ENCODE results near the gene PTPA. TPM values are rescaled to one million over a fixed set of nuclear protein-coding genes. Genes with fewer than 3 reads are reported as not detected.

The PTPA gene
- total and polyA plus RNA-seq, 10 of the 15 experiments (the other 5 are each of a cell fraction or from before 2014, with no cell fraction given), result 1.6 to 111 (median 55.1) TPM

GRCh38 chr9:129139993-129140396 lies 28.8 kb downstream of the PTPA start (continued):
- TF ChIP-seq REST (IDR thresholded peaks at IDR 0.05; ENCODE audit: low read depth, low read length) (peak; percentile 36; the same call in 1 of the 2 replicates), ZNF217 (IDR thresholded peaks at IDR 0.05) (peak; percentile 58; the same call in 1 of the 2 replicates), KAT2A (conservative IDR thresholded peaks at IDR 0.05; ENCODE audit: control insufficient read depth, low read depth, low read length) (no peak), YBX1 (IDR thresholded peaks at IDR 0.05) (no peak), IRF4 (IDR thresholded peaks at IDR 0.05; ENCODE audit: low read depth, low read length) (peak; percentile 93), RCOR1 (conservative IDR thresholded peaks at IDR 0.05; ENCODE audit: low read depth, low read length) (no peak; the same call in 1 of the 2 replicates), ZNF622 (IDR thresholded peaks at IDR 0.05) (no peak), IKZF1 (conservative IDR thresholded peaks at IDR 0.05) (peak; percentile 98), SMC3 (IDR thresholded peaks at IDR 0.05; ENCODE audit: borderline replicate concordance, low read length) (no peak), TAF1 (IDR thresholded peaks at IDR 0.05; ENCODE audit: borderline replicate concordance, low read depth, low read length) (peak; percentile 82), ELK1 (IDR thresholded peaks at IDR 0.05; ENCODE audit: low read depth, low read length) (no peak), CHD1 (IDR thresholded peaks at IDR 0.05; ENCODE audit: low read depth, low read length) (no peak)
- TF ChIP-seq, protein P1, sequence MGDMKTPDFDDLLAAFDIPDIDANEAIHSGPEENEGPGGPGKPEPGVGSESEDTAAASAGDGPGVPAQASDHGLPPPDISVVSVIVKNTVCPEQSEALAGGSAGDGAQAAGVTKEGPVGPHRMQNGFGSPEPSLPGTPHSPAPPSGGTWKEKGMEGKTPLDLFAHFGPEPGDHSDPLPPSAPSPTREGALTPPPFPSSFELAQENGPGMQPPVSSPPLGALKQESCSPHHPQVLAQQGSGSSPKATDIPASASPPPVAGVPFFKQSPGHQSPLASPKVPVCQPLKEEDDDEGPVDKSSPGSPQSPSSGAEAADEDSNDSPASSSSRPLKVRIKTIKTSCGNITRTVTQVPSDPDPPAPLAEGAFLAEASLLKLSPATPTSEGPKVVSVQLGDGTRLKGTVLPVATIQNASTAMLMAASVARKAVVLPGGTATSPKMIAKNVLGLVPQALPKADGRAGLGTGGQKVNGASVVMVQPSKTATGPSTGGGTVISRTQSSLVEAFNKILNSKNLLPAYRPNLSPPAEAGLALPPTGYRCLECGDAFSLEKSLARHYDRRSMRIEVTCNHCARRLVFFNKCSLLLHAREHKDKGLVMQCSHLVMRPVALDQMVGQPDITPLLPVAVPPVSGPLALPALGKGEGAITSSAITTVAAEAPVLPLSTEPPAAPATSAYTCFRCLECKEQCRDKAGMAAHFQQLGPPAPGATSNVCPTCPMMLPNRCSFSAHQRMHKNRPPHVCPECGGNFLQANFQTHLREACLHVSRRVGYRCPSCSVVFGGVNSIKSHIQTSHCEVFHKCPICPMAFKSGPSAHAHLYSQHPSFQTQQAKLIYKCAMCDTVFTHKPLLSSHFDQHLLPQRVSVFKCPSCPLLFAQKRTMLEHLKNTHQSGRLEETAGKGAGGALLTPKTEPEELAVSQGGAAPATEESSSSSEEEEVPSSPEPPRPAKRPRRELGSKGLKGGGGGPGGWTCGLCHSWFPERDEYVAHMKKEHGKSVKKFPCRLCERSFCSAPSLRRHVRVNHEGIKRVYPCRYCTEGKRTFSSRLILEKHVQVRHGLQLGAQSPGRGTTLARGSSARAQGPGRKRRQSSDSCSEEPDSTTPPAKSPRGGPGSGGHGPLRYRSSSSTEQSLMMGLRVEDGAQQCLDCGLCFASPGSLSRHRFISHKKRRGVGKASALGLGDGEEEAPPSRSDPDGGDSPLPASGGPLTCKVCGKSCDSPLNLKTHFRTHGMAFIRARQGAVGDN (IDR thresholded peaks at IDR 0.05), result peak; percentile 83
- TF ChIP-seq, protein P2, sequence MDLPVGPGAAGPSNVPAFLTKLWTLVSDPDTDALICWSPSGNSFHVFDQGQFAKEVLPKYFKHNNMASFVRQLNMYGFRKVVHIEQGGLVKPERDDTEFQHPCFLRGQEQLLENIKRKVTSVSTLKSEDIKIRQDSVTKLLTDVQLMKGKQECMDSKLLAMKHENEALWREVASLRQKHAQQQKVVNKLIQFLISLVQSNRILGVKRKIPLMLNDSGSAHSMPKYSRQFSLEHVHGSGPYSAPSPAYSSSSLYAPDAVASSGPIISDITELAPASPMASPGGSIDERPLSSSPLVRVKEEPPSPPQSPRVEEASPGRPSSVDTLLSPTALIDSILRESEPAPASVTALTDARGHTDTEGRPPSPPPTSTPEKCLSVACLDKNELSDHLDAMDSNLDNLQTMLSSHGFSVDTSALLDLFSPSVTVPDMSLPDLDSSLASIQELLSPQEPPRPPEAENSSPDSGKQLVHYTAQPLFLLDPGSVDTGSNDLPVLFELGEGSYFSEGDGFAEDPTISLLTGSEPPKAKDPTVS (IDR thresholded peaks at IDR 0.05; ENCODE audit: low read depth, low read length), result peak; percentile 84
- TF ChIP-seq, protein P3, sequence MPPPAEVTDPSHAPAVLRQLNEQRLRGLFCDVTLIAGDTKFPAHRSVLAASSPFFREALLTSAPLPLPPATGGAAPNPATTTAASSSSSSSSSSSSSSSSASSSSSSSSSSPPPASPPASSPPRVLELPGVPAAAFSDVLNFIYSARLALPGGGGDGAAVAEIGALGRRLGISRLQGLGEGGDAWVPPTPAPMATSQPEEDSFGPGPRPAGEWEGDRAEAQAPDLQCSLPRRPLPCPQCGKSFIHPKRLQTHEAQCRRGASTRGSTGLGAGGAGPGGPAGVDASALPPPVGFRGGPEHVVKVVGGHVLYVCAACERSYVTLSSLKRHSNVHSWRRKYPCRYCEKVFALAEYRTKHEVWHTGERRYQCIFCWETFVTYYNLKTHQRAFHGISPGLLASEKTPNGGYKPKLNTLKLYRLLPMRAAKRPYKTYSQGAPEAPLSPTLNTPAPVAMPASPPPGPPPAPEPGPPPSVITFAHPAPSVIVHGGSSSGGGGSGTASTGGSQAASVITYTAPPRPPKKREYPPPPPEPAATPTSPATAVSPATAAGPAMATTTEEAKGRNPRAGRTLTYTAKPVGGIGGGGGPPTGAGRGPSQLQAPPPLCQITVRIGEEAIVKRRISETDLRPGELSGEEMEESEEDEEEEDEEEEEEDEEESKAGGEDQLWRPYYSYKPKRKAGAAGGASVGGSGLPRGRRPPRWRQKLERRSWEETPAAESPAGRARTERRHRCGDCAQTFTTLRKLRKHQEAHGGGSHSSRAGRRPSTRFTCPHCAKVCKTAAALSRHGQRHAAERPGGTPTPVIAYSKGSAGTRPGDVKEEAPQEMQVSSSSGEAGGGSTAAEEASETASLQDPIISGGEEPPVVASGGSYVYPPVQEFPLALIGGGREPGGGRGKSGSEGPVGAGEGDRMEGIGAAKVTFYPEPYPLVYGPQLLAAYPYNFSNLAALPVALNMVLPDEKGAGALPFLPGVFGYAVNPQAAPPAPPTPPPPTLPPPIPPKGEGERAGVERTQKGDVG (CRISPR knock-in tag; IDR thresholded peaks at IDR 0.05), result no peak
- TF ChIP-seq, protein P4, sequence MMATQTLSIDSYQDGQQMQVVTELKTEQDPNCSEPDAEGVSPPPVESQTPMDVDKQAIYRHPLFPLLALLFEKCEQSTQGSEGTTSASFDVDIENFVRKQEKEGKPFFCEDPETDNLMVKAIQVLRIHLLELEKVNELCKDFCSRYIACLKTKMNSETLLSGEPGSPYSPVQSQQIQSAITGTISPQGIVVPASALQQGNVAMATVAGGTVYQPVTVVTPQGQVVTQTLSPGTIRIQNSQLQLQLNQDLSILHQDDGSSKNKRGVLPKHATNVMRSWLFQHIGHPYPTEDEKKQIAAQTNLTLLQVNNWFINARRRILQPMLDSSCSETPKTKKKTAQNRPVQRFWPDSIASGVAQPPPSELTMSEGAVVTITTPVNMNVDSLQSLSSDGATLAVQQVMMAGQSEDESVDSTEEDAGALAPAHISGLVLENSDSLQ (IDR thresholded peaks at IDR 0.05), result peak; percentile 78
